Smooth muscle cell (in vitro differentiated cells): Measurements from ENCODE around the gene DNAH9. TPM values are rescaled to one million over a fixed set of nuclear protein-coding genes. Genes with fewer than 3 reads are reported as not detected.
"Not testable (repeated sequence)": the region's sequence is repeated elsewhere in the genome, so short reads cannot be mapped to it uniquely, and the experiment has no call there.

Experiments
- DNase-seq: peaks from one replicate; lab custom pipeline; 2025; ENCODE audit not compliant: unreplicated experiment; lab: John Stamatoyannopoulos, UW
- H2AFZ ChIP-seq: fragments of 200-600 bp; sonication (generic); 2 replicates; pipeline ENCODE4 v1.6.0; 2016; ENCODE audit warnings: antibody characterized with exemption, low read depth, mild to moderate bottlenecking
- H3F3A ChIP-seq: fragments of 200-600 bp; sonication (generic); 2 replicates; pipeline ENCODE4 v1.6.0; 2017; ENCODE audit warnings: antibody characterized with exemption, low read depth
- H3K27ac ChIP-seq: fragments of 200-600 bp; sonication (generic); 2 replicates; pipeline ENCODE4 v1.5.1; 2016; ENCODE audit warnings: low read depth, mild to moderate bottlenecking
- H3K27me3 ChIP-seq: fragments of 200-600 bp; sonication (generic); 2 replicates; pipeline ENCODE4 v1.6.1; 2016; ENCODE audit warnings: low read depth, mild to moderate bottlenecking
- H3K36me3 ChIP-seq: fragments of 200-600 bp; sonication (generic); 2 replicates; pipeline ENCODE4 v1.5.1; 2016; ENCODE audit warnings: low read depth
- H3K4me1 ChIP-seq: fragments of 200-600 bp; sonication (generic); 2 replicates; pipeline ENCODE4 v1.5.1; 2016; ENCODE audit warnings: low read depth
- H3K4me2 ChIP-seq: fragments of 200-600 bp; sonication (generic); 2 replicates; pipeline ENCODE4 v1.6.0; 2016; ENCODE audit warnings: mild to moderate bottlenecking
- H3K4me3 ChIP-seq: fragments of 200-600 bp; sonication (generic); 2 replicates; pipeline ENCODE4 v1.5.1; 2016; ENCODE audit warnings: mild to moderate bottlenecking
- H3K79me2 ChIP-seq: fragments of 200-600 bp; sonication (generic); 2 replicates; pipeline ENCODE4 v1.6.0; 2016; ENCODE audit warnings: low read depth, mild to moderate bottlenecking
- H3K9ac ChIP-seq: fragments of 200-600 bp; sonication (generic); 2 replicates; pipeline ENCODE4 v1.6.0; 2016; ENCODE audit warnings: low read depth
- H3K9me3 ChIP-seq: fragments of 200-600 bp; sonication (generic); replicated peaks from 2 replicates; pipeline ENCODE4 v1.5.1; 2016; ENCODE audit warnings: low read depth
- H4K20me1 ChIP-seq: fragments of 200-600 bp; sonication (generic); 2 replicates; pipeline ENCODE4 v1.6.0; 2016; ENCODE audit warnings: low read depth
- CTCF ChIP-seq: fragments of 200-600 bp; sonication (generic); IDR thresholded peaks from 2 replicates; pipeline ENCODE4 v1.5.1; 2017; ENCODE audit warnings: borderline replicate concordance, mild to moderate bottlenecking, antibody characterized with exemption; ENCODE audit not compliant: insufficient read depth, poor library complexity, severe bottlenecking
- WGBS: methylation state at CpG from one replicate; pipeline ENCODE4 v1.1.7; 2016; ENCODE audit warnings: low lambda C conversion rate; 5-methylcytosine and 5-hydroxymethylcytosine counted together
- polyA plus RNA-seq: library from polyadenylated mRNA; unstranded; fragments of >200 nt; fragmentation: Nextera tagmentation; extraction: Ambion mirVana; gene quantifications from 2 replicates; pipeline ENCODE4 v1.2.1, GENCODE V29; 2016
- total RNA-seq: library from RNA; depleted of rRNA; stranded (reverse); fragments of >200 nt; gene quantifications from 2 replicates; pipeline ENCODE4 v1.2.3, GENCODE V29; 2014

Gene DNAH9
- total and polyA plus RNA-seq, 2 experiments from 2014 or later, result 0.30 to 0.49 TPM

DNA sequence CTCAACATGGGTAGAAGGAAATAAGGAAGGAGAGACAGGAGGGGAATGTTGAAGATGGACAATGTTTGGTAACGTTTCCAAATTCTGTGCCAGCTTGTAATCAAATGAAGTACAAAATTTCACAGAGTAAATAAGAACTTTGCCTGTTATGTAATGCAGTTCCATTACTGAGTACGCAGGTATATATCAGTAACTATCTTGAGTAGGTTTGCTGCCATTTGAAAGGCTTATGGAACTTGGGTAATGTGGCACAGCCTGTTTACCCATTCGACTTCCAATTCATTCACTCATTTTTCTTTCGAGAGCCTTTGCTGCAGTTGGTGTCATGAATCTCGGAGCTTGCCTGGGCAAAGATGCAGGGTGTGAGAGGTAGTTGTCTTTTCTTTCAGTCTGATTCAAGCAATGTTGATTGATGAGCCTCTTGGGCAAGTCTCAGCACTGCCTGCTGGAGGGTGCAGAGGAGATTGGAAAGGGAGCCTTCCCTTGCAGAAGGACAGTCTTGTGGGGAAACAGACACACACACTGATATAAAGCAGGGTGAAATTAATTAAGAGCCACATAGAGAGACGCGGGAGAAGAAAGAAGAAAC is 345.6 kb downstream of the DNAH9 start:
- WGBS, result 80% methylated on average over 7 of the region's 7 CpGs
- Histone ChIP-seq H3K27me3 (peaks cover 2% of the 10 kb centered on the region), H3K4me1 (no peaks in the 10 kb centered on the region), H3K9ac (no peak overlapping the region), H3K27ac (no peak overlapping the region), H2AFZ (no peak overlapping the region), H3K4me2 (no peak overlapping the region), H3K4me3 (no peak overlapping the region), H3K79me2 (no peaks in the 10 kb centered on the region), H3F3A (no peaks in the 10 kb centered on the region), H4K20me1 (no peaks in the 10 kb centered on the region), H3K9me3 (no peaks in the 10 kb centered on the region), H3K36me3 (no peaks in the 10 kb centered on the region)
- DNase-seq, result no peak
- TF ChIP-seq CTCF, result no peak

GRCh38 chr17:11944587-11944986 is 346.3 kb downstream of the DNAH9 start:
- 79% methylated on average over 3 of the region's 3 CpGs for WGBS
- H3K9ac ChIP-seq, result no peak overlapping the region
- H2AFZ ChIP-seq, result no peak overlapping the region
- H3K27me3 ChIP-seq, result no peaks in the 10 kb centered on the region
- H3K79me2 ChIP-seq, result no peaks in the 10 kb centered on the region
- H3K27ac ChIP-seq, result no peak overlapping the region
- H3K4me3 ChIP-seq, result no peak overlapping the region
- no peaks in the 10 kb centered on the region for H4K20me1 ChIP-seq
- no peaks in the 10 kb centered on the region for H3K36me3 ChIP-seq
- no peaks in the 10 kb centered on the region for H3K4me1 ChIP-seq
- no peak overlapping the region for H3K4me2 ChIP-seq
- no peaks in the 10 kb centered on the region for H3K9me3 ChIP-seq
- TF ChIP-seq CTCF, result no peak
- H3F3A ChIP-seq, result no peaks in the 10 kb centered on the region
- no peak for DNase-seq

DNA sequence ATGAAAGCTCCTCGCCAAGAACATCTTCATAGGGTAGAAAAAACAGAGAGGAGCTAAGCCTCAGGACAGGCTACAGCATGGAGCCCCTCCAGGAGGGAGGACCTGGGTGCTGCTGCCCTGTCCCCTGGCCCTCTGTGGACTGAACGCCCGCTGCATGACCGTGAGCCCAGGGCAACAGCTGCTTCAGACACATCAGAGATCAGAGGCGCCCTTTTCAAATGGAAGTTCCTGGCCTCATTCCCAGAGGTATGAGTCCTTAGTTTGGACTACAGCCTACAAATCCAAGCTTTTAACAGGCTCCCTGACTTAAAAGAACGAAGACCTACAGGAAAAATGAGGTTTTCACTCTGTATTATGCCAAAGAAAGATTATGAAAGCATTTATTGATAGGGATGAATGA is 350.5 kb downstream of the DNAH9 start:
- no peak overlapping the region for H2AFZ ChIP-seq
- no peak overlapping the region for H3K27ac ChIP-seq
- no peaks in the 10 kb centered on the region for H3K4me1 ChIP-seq
- no peaks in the 10 kb centered on the region for H3K27me3 ChIP-seq
- H3K4me3 ChIP-seq, result no peak overlapping the region
- no peak for TF ChIP-seq CTCF
- H3K4me2 ChIP-seq, result no peak overlapping the region
- 85% methylated on average over 6 of the region's 6 CpGs for WGBS
- no peak overlapping the region for H3K9ac ChIP-seq
- H3K36me3 ChIP-seq, result no peaks in the 10 kb centered on the region
- no peak for DNase-seq
- no peaks in the 10 kb centered on the region for H3F3A ChIP-seq
- peaks cover 8% of the 10 kb centered on the region for H3K9me3 ChIP-seq
- H4K20me1 ChIP-seq, result no peaks in the 10 kb centered on the region
- no peaks in the 10 kb centered on the region for H3K79me2 ChIP-seq

DNA sequence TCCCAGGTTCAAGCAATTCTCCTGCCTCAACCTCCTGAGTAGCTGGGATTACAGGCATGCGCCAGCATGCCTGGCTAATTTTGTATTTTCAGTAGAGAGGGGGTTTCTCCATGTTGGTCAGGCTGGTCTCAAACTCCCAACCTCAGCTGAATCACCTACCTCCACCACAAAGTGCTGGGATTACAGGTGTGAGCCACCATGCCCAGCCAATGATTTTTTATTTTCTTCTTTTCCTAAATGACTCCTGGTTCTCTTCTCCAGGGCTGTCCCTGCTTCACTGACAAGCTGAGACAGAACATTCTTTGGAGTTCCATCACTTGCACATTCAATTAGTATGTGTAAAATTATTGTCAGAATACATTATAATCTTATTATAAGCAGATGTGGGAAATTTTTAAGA is 351.3 kb downstream of the DNAH9 start:
- not testable (repeated sequence) for H3K9ac ChIP-seq, H2AFZ ChIP-seq, H3K4me2 ChIP-seq, H4K20me1 ChIP-seq, H3K79me2 ChIP-seq, H3K4me3 ChIP-seq, H3K27ac ChIP-seq, H3F3A ChIP-seq, H3K36me3 ChIP-seq, DNase-seq, H3K27me3 ChIP-seq, H3K4me1 ChIP-seq
- WGBS, result 72% methylated on average over 1 of the region's 1 CpG
- H3K9me3 ChIP-seq, result peaks cover 12% of the 10 kb centered on the region
